ENCODE results near the gene PHKA2.

DNA sequence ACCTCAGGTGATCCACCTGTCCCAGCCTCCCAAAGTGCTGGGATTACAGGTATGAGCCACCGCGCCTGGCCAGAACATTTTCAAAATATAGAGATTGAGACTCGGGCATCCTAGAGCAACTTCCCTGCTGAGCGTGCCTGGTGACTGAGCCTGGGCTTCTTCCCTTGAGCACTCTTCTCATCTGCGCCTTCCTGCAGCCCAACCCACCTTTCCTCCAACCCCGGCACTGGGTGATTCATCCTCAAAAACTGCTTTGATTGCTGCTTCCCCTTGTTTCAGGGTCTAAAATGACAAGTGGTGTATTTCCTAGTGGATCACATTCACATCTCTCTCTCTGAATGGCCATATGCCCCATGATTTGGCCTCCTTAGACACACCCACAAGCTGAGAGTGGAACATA lies 37.8 kb downstream of the PHKA2 start:
- TF ChIP-seq, protein P1, sequence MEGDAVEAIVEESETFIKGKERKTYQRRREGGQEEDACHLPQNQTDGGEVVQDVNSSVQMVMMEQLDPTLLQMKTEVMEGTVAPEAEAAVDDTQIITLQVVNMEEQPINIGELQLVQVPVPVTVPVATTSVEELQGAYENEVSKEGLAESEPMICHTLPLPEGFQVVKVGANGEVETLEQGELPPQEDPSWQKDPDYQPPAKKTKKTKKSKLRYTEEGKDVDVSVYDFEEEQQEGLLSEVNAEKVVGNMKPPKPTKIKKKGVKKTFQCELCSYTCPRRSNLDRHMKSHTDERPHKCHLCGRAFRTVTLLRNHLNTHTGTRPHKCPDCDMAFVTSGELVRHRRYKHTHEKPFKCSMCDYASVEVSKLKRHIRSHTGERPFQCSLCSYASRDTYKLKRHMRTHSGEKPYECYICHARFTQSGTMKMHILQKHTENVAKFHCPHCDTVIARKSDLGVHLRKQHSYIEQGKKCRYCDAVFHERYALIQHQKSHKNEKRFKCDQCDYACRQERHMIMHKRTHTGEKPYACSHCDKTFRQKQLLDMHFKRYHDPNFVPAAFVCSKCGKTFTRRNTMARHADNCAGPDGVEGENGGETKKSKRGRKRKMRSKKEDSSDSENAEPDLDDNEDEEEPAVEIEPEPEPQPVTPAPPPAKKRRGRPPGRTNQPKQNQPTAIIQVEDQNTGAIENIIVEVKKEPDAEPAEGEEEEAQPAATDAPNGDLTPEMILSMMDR (IDR thresholded peaks at IDR 0.05): no peak
- no peak for TF ChIP-seq POLR2A (IDR thresholded peaks at IDR 0.05)
- TF ChIP-seq POLR2AphosphoS5 (IDR thresholded peaks at IDR 0.05): no peak
